SIG-M5 (cell line): ENCODE measurements around the gene SLC2A11.

ENCODE experiments used
- DNase-seq: peaks from one replicate; lab custom pipeline; 2025; lab: John Stamatoyannopoulos, UW

Gene SLC2A11

DNA sequence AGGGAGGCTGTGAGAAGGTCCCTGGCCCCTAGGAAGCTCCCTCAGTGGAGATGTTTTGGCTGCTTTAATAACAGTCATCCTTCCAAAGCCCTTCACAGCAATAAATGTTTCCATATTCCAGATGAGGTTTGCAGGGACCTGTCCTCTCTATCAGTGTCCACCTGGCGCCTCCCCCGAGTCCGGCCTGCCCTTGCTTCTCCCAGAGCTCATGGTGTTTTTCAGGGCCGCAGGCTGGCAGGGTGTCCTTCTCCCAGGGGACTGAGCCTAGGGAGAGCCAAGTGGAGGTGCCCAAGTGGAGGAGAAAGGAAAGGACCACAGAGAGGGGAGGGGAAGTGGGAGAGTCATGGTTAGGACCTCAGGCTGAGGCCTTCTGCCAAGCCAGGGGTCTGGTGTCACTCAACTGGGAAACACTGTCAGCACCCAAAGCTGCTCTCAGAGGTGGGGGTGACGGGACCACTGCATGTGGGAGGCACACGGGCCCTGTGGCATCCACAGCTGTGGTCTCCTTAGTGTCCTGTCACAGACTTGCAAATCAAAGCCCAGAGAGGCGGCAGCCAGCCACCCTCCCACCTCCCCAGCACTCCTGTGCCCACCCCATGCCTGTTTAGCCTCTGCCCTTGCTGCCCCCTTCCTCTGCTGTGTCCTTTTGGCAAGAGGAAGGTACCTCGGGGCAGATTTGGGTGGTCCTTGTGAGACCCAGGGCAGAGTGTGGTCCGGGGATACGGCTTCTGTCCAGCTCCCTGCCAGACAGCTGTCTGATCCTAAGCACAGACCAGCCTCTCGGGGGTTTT, 25.3 kb upstream of the SLC2A11 start:
- DNase-seq, result no peak

DNA sequence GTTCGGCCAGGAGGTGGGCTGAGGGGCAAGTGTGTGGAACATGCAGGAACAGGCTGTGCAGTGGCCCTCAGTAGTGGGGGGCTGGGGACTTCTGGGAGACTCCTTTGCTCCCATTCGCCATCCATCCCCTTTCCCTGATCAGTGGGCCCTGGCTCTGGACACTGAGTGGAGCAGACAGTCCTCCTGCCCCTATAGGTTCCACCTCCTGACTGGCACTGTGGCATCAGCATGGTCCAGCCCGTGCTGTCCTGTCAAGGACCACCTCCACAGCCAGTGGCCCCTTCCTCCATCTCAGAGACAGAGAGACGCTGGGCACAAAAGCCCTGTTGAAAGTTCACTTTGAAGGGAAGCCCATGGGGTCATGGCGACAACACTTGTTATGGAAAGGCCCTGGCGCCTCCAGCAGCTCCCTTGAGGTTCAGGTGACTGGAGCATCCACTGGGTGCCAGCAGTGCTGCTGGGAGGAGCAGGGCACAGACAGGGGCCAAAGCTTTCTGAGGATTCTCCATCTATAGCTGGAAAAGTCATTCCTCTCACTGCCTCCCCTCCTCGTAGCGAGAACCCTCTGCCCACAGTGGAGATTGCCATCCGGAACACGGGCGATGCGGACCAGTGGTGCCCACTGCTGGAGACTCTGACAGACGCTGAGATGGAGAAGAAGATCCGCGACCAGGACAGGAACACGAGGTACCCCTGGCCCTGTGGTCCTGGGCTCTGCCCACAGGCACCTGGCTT, 24.5 kb upstream of the SLC2A11 start:
- no peak for DNase-seq

DNA sequence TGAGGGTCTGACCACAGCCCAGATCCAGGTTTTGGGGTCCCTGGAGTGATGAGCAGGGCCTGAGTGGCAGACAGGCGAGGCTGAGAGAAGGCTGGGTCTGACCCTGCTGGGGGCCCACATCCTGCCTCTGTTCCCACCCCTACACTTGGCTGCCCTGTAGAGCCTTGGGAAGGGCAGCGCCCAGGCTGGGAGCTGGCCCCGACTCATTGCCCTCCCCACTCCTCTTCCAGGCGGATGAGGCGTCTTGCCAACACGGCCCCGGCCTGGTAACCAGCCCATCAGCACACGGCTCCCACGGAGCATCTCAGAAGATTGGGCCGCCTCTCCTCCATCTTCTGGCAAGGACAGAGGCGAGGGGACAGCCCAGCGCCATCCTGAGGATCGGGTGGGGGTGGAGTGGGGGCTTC, 23.8 kb upstream of the SLC2A11 start:
- no peak for DNase-seq

DNA sequence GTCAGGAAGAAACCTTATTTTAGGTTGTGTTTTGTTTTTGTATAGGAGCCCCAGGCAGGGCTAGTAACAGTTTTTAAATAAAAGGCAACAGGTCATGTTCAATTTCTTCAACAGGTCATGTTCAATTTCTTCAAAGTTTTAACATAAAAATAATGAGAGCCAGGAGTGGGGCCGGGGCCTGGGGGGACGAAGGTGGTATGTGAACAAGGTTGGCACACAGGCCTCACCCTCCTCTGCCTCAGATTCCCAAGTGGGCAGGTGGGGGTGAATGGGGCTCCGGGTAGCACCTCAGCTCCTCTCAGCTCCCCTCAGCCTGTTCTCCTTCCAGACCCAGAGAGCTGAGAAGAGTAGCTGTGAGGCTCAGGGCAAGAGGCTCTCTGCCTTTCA, 23.3 kb upstream of the SLC2A11 start:
- no peak for DNase-seq

DNA sequence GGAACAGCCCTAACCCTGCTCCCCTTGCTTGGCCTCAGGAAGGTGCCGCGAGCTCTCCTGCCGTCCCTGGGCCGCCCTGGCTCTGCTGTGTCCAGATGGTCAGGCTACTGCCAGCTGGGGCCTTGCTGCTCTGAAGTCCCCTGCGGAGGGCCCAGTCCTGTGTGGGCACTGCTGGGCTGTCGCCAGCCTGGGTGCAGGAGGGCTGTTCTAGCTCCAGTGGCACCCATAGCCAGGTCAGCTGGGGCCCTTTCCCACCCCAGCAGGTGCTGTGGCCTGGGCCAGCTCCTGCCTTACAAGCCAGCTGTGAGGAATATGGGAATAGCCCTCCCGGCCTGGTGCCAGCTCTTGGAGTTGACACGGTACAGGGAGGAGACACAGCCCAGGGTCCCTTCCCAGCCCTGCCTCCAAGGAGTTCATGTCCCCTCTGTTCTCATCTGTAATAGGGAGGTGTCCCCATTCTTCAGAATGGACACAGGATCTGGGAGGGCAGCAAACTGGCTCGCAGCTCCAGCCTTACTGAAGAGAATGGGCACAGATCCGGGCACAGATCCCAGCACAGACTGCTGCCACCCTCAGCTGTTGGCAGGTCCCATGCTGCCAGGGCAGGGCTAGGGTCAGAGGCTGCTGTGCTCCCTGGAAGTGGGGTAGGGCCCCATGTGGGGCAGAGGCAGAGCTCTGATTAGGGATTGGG, 22.7 kb upstream of the SLC2A11 start:
- no peak for DNase-seq

DNA sequence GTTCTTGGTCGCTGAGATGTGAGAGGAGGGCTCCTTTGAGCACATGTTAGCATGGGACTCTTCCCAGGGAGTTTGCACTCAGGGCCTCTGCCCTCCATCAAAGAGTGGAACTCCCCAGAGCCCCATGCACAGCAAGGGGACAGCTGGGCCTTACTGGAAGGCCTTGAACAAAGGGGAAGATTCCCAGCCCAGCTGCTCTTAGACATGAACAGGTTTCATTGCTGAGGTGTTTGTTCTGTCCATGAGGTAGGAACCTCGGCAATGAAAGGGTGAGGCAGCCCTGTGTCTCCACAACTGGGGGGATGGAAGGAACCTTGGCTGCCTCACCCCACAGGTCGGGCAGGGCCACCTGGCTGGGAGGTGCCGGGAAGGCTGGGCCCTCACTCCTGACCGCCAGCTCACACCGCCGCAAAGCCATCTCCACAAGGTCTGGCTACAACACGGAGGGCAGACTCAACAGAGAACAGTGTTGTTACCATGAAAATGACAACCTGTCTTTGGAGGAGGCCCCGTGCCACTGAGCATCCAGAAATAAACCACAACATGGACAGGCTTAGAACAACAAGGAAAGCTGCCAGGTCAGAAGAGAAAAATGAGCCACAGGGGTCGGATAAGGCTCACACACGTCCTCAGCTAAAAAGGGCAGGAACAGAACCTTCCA, 22.1 kb upstream of the SLC2A11 start:
- DNase-seq, result no peak

DNA sequence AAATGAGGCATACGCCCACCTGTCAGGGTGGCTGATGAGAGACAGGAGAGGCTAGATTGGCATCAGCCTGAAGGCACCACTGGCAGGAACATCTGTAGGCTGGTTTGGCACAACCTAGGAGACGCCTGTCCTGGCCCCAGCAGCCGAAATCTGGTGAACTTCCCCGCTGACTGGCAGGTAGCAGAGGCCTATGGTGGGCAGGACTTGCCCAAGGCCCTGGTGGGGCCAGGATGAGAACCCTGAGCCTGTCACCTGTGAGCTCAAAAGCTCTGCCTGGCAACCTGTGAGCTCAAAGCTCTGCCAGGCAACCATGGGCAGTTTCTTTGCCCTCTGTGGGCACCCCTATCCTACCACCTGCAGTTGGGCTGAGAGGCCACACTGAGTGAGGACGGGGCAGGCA, 21.4 kb upstream of the SLC2A11 start:
- DNase-seq, result no peak

DNA sequence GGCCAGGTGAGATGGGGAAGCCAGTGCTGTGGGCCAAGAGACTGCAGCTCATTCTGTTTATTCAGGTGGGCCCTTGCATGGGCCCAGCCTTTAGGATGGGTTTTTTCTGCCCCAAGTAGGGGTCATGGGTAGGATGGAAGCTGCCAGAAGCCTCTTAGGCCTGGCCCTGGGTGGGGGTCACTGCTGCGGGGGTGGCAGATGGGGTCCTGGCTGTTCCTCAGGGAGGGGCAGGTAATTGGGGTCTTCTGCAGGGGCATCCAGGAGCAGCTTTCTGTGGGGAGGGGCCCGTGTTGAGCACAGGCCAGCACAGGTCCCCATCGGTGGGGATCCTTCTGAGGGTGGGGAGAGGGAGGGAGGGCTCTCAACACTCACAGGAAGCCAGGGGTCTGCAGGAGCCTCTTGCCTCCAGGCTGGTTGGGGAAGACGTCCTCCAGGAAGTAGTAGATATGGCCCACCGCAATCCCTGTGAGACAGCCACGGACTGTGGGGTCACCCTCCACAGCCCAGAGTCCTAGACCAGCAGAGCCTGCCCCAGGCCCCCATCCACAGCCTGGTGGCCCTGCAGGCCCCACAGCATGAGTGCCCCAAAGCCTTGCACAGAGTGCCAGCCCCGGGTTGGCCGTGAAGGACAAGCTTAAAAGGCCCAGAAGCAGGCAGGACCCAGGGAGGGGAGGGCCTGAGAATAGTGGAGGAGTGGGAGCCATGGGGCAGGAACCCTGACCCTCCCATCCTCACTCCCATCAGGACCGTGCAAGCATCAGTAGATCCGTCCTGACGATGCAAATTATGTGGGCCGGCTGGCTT, 20.8 kb upstream of the SLC2A11 start:
- DNase-seq, result no peak

DNA sequence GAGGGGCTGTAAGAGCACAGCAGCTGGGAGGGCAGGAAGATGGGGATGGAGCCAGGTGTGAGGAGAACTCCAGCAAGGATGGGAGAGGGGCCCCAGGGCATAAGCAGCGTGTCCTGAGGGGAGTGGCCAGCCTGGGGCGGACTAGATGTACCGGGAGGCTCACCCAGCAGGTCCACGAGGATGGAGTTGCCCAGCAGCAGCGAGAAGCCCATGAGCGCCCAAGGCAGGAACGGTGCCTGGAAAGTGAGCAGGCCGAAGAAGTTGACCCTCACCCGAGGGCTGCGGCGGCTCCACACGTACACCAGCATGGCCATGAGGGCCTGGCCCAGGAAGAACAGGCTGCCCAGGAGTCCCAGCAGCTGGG, 20.2 kb upstream of the SLC2A11 start:
- no peak for DNase-seq

DNA sequence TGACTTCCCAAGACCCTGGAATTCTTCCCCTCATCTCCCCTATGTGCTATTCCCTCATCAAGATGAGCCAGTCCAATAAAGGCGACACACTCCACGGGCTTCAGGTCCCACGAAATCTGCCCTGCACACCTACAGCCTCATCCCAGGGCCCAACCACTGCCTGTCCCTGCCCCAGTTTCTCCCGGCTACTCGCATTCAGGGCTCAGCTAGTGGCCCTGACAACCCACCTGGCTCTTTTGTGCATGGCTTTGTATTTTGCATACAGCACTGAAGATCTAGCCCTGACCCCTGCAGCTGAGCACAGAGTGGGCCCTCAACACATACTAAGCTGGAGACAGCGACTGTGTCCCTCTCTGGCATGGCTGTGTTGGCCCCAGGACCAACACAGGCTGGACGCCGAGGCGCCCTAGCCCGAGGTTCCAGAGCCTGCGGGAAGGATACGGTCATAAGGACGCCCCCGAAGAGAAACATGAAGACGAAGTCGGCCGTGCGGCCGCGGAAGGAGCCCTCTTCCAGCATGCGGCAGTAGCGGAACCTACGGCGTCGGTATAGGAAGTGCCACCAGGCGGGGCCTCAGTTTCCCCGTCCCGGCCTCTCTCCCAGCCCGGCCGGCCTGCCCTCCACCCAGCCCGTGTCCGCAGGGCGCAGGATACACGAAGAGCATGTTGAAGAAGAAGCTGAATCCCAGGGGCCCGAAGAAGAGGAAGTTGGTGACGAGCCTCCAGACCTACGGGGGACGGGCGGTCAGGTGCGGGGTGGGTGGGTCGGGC, 19.6 kb upstream of the SLC2A11 start:
- DNase-seq, result no peak

DNA sequence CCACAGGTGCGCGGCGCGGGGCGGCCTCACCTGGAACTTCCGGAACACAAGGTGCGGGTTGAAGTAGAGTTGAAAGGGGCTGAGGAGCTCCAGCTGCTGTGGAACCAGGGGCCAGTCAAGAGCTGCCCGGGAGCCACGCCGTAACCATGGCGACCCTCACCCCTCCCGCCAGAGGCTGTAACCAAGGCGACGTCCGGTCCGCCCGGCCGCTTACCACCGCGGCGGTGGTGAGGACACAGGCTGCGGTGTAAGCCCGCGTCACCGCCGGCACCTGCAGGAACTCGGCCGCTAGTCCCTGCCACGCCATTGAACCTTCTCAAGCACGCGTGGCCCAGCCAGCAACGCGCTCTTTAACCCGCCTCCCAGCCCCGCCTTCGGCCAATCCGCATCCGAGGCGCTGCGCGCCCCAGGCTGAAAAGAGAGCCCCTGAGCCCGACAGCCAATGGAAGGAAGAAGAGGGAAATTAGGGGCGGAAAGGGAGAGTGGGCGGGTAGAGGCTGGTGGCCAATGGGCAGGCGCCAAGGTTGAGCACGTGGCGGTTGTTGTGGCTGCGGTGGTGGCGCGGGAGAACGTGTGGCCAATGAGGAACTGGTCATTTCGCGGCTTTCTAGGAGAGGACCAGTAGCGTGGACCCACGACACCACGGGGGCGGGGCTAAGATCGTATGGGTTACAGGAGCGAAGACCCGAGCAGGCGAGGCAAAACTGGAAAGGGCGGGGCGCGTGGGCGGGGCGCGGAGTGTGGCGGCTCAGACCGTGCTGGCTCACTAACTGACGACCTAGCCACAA, 18.8 kb upstream of the SLC2A11 start, which contains the start of gene DERL3:
Gene DERL3 (minus strand): TSS at position 326 of the 788 bp plus-strand sequence. CDS start 19 bp downstream, at position 307.
- DNase-seq, result peak; percentile 97

DNA sequence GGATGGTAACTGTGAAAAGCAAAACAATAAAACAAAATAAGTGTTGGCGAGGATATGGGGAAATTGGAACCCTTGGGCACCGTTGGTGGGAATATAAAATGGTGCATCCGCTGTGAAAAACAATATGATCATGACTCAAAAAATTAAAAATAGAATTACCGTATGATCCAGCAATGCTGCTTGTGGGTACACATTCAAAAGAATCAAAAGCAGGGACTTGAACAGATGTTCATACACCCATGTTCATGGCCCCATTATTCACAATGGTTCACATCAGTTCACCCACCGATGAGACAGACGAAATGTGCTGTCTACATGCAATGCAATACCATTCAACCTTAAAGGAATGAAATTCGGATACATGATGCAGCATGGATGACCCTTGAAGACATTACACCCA, 17.6 kb upstream of the SLC2A11 start:
- no peak for DNase-seq

DNA sequence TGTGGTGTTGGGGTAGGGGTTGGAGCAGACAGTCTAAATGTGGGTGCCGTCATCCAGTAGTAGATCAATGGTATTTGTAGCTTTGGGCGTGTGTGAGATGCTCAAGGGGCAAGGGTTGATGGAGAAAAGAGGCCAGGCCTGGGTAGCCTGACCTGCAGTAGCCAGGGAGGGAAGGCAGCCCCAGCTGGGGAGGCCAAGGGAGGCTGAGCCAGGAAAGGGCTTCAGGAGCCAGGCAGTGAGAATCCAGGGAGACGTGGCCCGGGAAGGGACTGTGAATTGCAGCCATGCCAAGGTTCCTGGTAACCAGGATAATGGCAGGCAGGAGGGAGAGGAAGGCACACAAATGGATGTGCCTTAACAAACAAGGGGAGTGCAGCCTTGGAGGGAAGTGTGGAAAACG, 16.4 kb upstream of the SLC2A11 start:
- DNase-seq, result no peak

DNA sequence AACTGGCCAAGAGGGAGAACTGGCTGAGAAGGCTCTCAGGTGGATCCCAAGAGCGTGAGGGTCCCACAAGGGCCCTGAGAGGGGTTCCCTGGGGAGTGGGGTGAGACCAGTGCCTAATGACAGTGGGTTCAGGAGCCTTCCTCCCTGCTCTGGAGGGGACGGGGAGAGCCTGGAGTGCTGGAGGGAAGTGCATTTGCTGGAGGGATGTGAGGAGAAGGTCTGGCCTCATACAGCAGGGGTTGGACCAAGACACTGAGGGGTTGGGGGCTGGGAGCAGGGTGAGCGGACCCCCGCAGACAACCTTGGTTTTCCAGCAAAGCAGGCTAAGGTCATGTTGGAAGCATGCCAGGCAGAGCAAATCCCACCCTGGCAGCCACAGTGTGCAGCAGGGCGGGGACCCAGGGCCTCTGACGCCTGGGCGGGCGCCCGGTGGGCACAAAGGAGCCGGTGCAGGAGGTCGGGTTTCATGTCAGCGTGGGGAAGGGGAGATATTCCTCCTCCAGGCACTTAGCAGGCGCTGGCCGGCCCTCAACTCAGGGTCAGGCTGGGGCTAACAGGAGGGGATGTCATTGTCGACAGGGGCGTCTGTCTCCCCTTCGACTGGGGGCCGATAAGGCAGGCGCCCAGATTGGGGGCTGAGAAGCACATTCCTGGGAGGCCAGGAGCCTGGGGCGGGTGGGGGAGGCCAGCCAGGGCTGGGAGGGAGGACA, 15.8 kb upstream of the SLC2A11 start:
- no peak for DNase-seq

DNA sequence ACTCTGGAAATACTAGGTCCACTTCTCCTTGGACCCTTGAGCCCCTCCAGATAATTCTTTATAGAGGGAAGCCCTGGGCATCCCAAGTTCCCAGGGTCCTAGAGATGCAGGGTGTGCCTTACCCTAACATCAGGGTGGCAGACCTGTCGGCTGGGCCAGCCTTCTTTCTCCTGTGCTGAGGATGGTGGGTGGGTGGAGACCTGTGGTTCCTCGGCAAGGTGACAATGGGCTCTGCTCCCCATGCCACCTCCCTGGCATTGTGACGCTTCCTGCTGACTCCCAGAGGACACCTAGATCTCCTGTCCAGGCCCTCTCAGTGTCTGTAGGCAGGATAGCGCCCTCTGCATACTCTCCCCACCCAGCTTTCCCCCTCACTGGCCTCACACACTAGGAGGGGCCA, 15.1 kb upstream of the SLC2A11 start:
- no peak for DNase-seq

DNA sequence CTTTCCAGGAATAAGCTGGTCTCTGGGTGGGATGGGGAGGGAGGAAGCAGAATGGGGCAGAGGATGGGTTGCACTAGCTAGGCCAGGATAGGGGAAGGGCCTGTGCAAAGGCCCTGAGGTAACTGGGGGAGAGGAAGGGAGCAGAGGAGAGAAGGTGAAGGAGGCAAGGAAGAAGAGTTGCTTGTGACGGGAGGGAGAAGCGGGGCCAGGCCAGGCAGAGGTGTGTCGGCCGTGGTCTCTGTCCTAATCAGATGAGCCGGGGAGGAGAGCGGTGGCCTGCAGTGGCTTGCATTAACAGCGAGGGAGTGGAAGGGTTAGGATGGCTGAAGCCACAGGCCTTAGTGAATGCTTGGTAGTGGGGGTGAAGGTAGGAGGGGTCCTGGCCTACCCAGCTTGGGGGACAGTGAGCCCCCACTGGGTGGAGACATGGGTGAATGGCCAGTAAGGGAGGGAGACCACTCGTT, 12.9 kb upstream of the SLC2A11 start:
- DNase-seq, result no peak

DNA sequence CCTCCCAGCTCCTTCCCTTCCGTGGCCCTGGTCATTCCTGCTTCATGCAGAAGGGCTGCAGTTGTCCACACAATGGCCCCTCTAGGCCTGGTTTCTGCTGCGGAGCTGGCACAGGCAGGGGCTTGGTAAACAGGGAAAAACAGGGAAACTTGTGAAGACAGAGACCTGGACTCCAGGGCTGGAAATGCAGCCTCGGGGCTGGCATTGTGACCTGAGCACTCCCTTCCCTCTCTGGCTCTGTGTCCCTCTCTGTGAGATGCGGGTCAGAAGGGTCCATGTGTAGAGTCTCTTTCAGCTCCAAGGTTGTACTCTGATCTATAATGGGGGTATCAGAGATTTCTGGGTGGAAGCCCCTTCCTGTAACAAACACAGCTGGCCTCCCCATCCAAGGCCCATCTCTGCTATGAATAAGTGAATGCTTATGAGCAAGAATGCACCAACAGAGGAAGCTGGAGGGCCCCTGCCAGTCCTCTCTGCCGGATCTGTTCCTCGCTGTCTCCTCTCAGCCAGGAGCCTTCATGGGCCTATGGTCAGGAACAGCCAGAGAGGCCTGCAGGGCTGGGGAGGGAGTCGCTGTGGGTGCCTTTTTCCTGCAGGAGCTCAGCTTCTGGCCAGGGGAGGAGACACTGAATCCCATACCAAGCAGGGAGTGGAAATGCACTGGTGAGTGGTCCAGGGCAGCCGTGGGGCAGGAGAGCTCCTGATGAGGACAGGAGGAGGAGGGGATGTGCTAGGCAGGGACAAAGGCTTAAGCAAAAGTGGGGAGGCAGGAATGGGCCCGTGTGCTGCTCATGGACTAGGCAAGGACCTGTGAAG, 12.2 kb upstream of the SLC2A11 start:
- no peak for DNase-seq

DNA sequence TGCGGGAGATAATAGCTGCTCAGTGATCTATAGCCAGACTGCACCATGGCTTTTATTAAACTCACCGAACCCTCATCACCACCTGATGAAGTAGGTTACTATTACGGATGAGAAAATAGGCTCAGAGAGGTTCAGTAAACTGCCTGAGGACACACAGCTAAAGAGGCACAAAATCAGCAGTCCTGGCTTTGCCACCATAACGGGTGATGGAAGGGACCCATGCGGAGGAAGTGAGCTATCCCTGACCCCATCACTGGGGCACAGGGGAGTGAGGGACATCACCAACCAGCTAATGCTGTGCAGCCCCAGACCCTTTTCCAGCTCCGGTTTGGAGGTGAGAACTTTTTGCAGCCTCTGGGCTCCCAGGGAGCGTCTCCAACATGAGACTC, 11.6 kb upstream of the SLC2A11 start:
- no peak for DNase-seq
